Fibroblast of pulmonary artery (primary cell): ENCODE data around the gene ELL2.

Experiments used
- DNase-seq: peaks from one replicate; pipeline ENCODE4 v3.0.0-alpha.2; 2010; ENCODE audit warnings: low read depth
- H3K4me3 ChIP-seq: replicated peaks from 2 replicates; pipeline ENCODE4 v1.5.1; 2011; ENCODE audit warnings: low read depth, mild to moderate bottlenecking, control low read depth, low read length, moderate library complexity
- CTCF ChIP-seq: IDR thresholded peaks from 2 replicates; pipeline ENCODE4 v1.5.1; 2011; ENCODE audit warnings: mild to moderate bottlenecking, control low read depth, low read length, inconsistent platforms; ENCODE audit errors: missing control alignments

ELL2 gene

GRCh38 chr5:95925939-95926338, 35.7 kb downstream of the ELL2 start:
- no peak for TF ChIP-seq CTCF
- DNase-seq = no peak
- H3K4me3 ChIP-seq = no peak overlapping the region

- no peak overlapping the region for H3K4me3 ChIP-seq
- no peak for DNase-seq
Measured at GRCh38 chr5:95925378-95925744, 36.3 kb downstream of the ELL2 start.

GRCh38 chr5:95924720-95925377, 36.8 kb downstream of the ELL2 start:
- no peak for DNase-seq
- no peak for TF ChIP-seq CTCF
- H3K4me3 ChIP-seq = no peak overlapping the region

More at GRCh38 chr5:95925378-95925744, 36.3 kb downstream of the ELL2 start:
- no peak for TF ChIP-seq CTCF

- no peak for TF ChIP-seq CTCF
- DNase-seq = no peak
- no peak overlapping the region for H3K4me3 ChIP-seq
Measured at GRCh38 chr5:95923918-95924544, 37.6 kb downstream of the ELL2 start.

- no peak for DNase-seq
- no peak for TF ChIP-seq CTCF
- no peak overlapping the region for H3K4me3 ChIP-seq
Measured at GRCh38 chr5:95922798-95923197, 38.9 kb downstream of the ELL2 start.

- TF ChIP-seq CTCF = no peak
- no peak for DNase-seq
- H3K4me3 ChIP-seq = no peak overlapping the region
Measured at GRCh38 chr5:95921501-95921900, 40.1 kb downstream of the ELL2 start.

GRCh38 chr5:95920822-95921221, 40.8 kb downstream of the ELL2 start:
- H3K4me3 ChIP-seq = no peak overlapping the region
- no peak for TF ChIP-seq CTCF
- DNase-seq = no peak
